HepG2 (cell line): ENCODE measurements around the gene PWWP2A.
A peak's percentile ranks its signal among the peaks of the same experiment; 100 is the strongest.

Experiments used
- CCDC6 ChIP-seq: sonication (generic); formaldehyde crosslinking; IDR thresholded peaks from 2 replicates; pipeline ENCODE4 v1.8.1; 2022; ENCODE audit warnings: mild to moderate bottlenecking, missing genetic modification reagents, moderate library complexity
- CTCF ChIP-seq: sonication (generic); formaldehyde crosslinking; IDR thresholded peaks from 2 replicates; pipeline ENCODE4 v1.5.0; 2020; ENCODE audit warnings: mild to moderate bottlenecking, missing genetic modification reagents, moderate library complexity
- EZH2 ChIP-seq: conservative IDR thresholded peaks from 2 replicates; pipeline ENCODE4 v1.6.1; 2012; ENCODE audit warnings: mild to moderate bottlenecking, low read depth, low read length, moderate library complexity
- KDM1A ChIP-seq: IDR thresholded peaks from 2 replicates; pipeline ENCODE4 v1.6.1; 2016; ENCODE audit warnings: missing compliant biosample characterization
- MAFK ChIP-seq, 2 experiments: IDR thresholded peaks in 1 of 2; conservative IDR thresholded peaks in 1 of 2; 2 replicates each; pipeline ENCODE4 v1.6.1; 2011; ENCODE audit warnings: improper control_type of control experiment in 2 of 2, low read length in 2 of 2
- NFIC ChIP-seq: IDR thresholded peaks from 2 replicates; pipeline ENCODE4 v1.6.1; 2012; ENCODE audit warnings: mild to moderate bottlenecking, low read length, inconsistent platforms
- ZBTB33 ChIP-seq: sonication (generic); formaldehyde crosslinking; IDR thresholded peaks from 2 replicates; pipeline ENCODE4 v1.4.0; 2020; ENCODE audit warnings: missing genetic modification reagents
- ZMAT3 ChIP-seq: sonication (generic); formaldehyde crosslinking; conservative IDR thresholded peaks from 2 replicates; pipeline ENCODE4 v1.7.0; 2021; ENCODE audit warnings: missing genetic modification reagents
- TF ChIP-seq, protein P1 (sequence below): sonication (generic); formaldehyde crosslinking; IDR thresholded peaks from 2 replicates; pipeline ENCODE4 v1.5.0; 2020; ENCODE audit warnings: missing genetic modification reagents

GRCh38 chr5:160167624-160168165 lies 48.4 kb upstream of the PWWP2A start:
- no peak for TF ChIP-seq EZH2
- TF ChIP-seq, protein P1, sequence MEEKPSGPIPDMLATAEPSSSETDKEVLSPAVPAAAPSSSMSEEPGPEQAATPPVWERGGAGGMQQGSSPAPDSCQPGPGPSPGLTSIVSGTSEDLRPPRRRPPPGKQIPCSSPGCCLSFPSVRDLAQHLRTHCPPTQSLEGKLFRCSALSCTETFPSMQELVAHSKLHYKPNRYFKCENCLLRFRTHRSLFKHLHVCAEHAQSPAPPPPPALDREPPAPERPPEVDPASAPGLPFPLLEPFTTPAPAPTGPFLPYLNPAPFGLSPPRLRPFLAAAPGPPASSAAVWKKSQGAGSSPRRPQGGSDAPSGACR (CRISPR knock-in tag) = no peak
- 0 out of 2 replicates have a peak, but pooled peaks have one; percentile 5 for TF ChIP-seq CTCF (CRISPR knock-in tag)
- no peak for TF ChIP-seq ZBTB33 (CRISPR knock-in tag)
- no peak for TF ChIP-seq ZMAT3 (CRISPR knock-in tag)
- TF ChIP-seq MAFK (conservative IDR thresholded peaks at IDR 0.05 in 1 of 2, IDR thresholded peaks at IDR 0.05 in 1 of 2; ENCODE audit: low read length in 2 of 2) = no peak
- no peak for TF ChIP-seq KDM1A (CRISPR knock-in tag)
- no peak for TF ChIP-seq NFIC
- no peak for TF ChIP-seq CCDC6 (CRISPR knock-in tag)
